Mesendoderm (in vitro differentiated cells): ENCODE measurements around the gene ZNF536.
"Not testable (repeated sequence)": the region's sequence is repeated elsewhere in the genome, so short reads cannot be mapped to it uniquely, and the experiment has no call there.

ENCODE experiments used
- DNase-seq: peaks from one replicate; pipeline ENCODE4 v3.0.0; 2013
- H2AK5ac ChIP-seq: 2 replicates; pipeline ENCODE4 v1.6.1; 2013; ENCODE audit warnings: low read length, inconsistent platforms
- H2BK120ac ChIP-seq: 2 replicates; pipeline ENCODE4 v1.6.1; 2013; ENCODE audit warnings: low read depth, mild to moderate bottlenecking, low read length, moderate library complexity, mixed read lengths
- H2BK15ac ChIP-seq: replicated peaks from 2 replicates; pipeline ENCODE4 v1.6.1; 2013; ENCODE audit warnings: low read depth, mild to moderate bottlenecking, moderate library complexity
- H2BK5ac ChIP-seq: 2 replicates; pipeline ENCODE4 v1.6.1; 2013; ENCODE audit warnings: low read length, inconsistent platforms
- H3K18ac ChIP-seq: 2 replicates; pipeline ENCODE4 v1.6.1; 2013; ENCODE audit warnings: mild to moderate bottlenecking, low read length, mixed read lengths
- H3K23ac ChIP-seq: one replicate; pipeline ENCODE4 v1.6.1; 2013; ENCODE audit warnings: low read length
- H3K27ac ChIP-seq: 2 replicates; pipeline ENCODE4 v1.5.1; 2013; ENCODE audit warnings: low read depth, mild to moderate bottlenecking, inconsistent platforms, low read length, moderate library complexity
- H3K27me3 ChIP-seq: 2 replicates; pipeline ENCODE4 v1.6.1; 2013; ENCODE audit warnings: low read length, control low read depth, mild to moderate bottlenecking, inconsistent platforms; ENCODE audit not compliant: insufficient read depth, poor library complexity
- H3K36me3 ChIP-seq: 2 replicates; pipeline ENCODE4 v1.6.1; 2013; ENCODE audit warnings: low read length, inconsistent platforms; ENCODE audit not compliant: control insufficient read depth, insufficient read depth
- H3K4ac ChIP-seq: one replicate; pipeline ENCODE4 v1.6.1; 2013; ENCODE audit warnings: low read depth, mild to moderate bottlenecking, low read length, moderate library complexity
- H3K4me1 ChIP-seq: 2 replicates; pipeline ENCODE4 v1.6.1; 2013; ENCODE audit warnings: low read depth, low read length, inconsistent platforms; ENCODE audit not compliant: control insufficient read depth
- H3K4me2 ChIP-seq: 2 replicates; pipeline ENCODE4 v1.6.1; 2013; ENCODE audit warnings: low read length
- H3K4me3 ChIP-seq: 2 replicates; pipeline ENCODE4 v1.5.1; 2013; ENCODE audit warnings: mild to moderate bottlenecking, low read length
- H3K56ac ChIP-seq: one replicate; pipeline ENCODE4 v1.6.1; 2013; ENCODE audit warnings: low read length
- H3K79me1 ChIP-seq: 2 replicates; pipeline ENCODE4 v1.6.1; 2013; ENCODE audit warnings: low read length, inconsistent platforms
- H3K79me2 ChIP-seq: 2 replicates; pipeline ENCODE4 v1.6.1; 2013; ENCODE audit warnings: mild to moderate bottlenecking, low read length; ENCODE audit not compliant: control insufficient read depth, insufficient read depth
- H3K9ac ChIP-seq: 2 replicates; pipeline ENCODE4 v1.6.1; 2013; ENCODE audit warnings: low read length, inconsistent platforms
- H4K5ac ChIP-seq: one replicate; pipeline ENCODE4 v1.6.1; 2013; ENCODE audit warnings: low read length
- H4K8ac ChIP-seq: one replicate; pipeline ENCODE4 v1.6.1; 2013; ENCODE audit warnings: low read depth, mild to moderate bottlenecking, control low read depth, low read length, moderate library complexity
- WGBS: extraction: QIAGEN DNeasy Blood & Tissue Kit; methylation state at CpG from one replicate; pipeline ENCODE4 v1.1.7; 2013; ENCODE audit warnings: low lambda C conversion rate, missing lambda C conversion rate; ENCODE audit not compliant: insufficient coverage; ENCODE audit errors: extremely low coverage; 5-methylcytosine and 5-hydroxymethylcytosine counted together

The ZNF536 gene

GRCh38 chr19:30459859-30460258, 87.7 kb downstream of the ZNF536 start:
- no peak overlapping the region for H4K5ac ChIP-seq
- whole genome bisulfite sequencing = no CpG with 5 or more reads among the region's 2 CpGs
- no peak overlapping the region for H2BK15ac ChIP-seq
- no peak overlapping the region for H2AK5ac ChIP-seq
- H3K27me3 ChIP-seq = no peaks in the 10 kb centered on the region
- no peaks in the 10 kb centered on the region for H3K79me2 ChIP-seq
- H3K4me2 ChIP-seq = no peak overlapping the region
- H4K8ac ChIP-seq = no peak overlapping the region
- no peak overlapping the region for H3K23ac ChIP-seq
- no peaks in the 10 kb centered on the region for H3K4me1 ChIP-seq
- H3K36me3 ChIP-seq = no peaks in the 10 kb centered on the region
- no peak overlapping the region for H2BK5ac ChIP-seq
- H3K79me1 ChIP-seq = no peaks in the 10 kb centered on the region
- no peak overlapping the region for H3K4ac ChIP-seq
- no peak for DNase-seq
- no peak overlapping the region for H3K9ac ChIP-seq
- H3K27ac ChIP-seq = no peak overlapping the region
- H3K18ac ChIP-seq = no peak overlapping the region
- H3K56ac ChIP-seq = no peak overlapping the region
- H3K4me3 ChIP-seq = no peak overlapping the region
- H2BK120ac ChIP-seq = no peak overlapping the region

GRCh38 chr19:30464162-30464561, 92.0 kb downstream of the ZNF536 start:
- Histone ChIP-seq H3K4ac (no peak overlapping the region), H3K23ac (no peak overlapping the region), H3K4me1 (no peaks in the 10 kb centered on the region), H3K4me2 (no peak overlapping the region), H3K4me3 (no peak overlapping the region), H3K27me3 (no peaks in the 10 kb centered on the region), H4K8ac (no peak overlapping the region), H3K56ac (no peak overlapping the region), H3K79me2 (no peaks in the 10 kb centered on the region), H3K27ac (no peak overlapping the region), H2BK5ac (no peak overlapping the region), H3K36me3 (no peaks in the 10 kb centered on the region), H2BK120ac (no peak overlapping the region), H3K18ac (no peak overlapping the region), H3K79me1 (no peaks in the 10 kb centered on the region), H4K5ac (no peak overlapping the region), H3K9ac (no peak overlapping the region), H2BK15ac (no peak overlapping the region), H2AK5ac (no peak overlapping the region)
- WGBS = no CpG with 5 or more reads among the region's 8 CpGs
- no peak for DNase-seq

- not testable (repeated sequence) for H3K56ac ChIP-seq, H3K4me2 ChIP-seq, H3K9ac ChIP-seq, H3K4ac ChIP-seq, H3K18ac ChIP-seq, H3K4me3 ChIP-seq, H2BK15ac ChIP-seq, H3K79me1 ChIP-seq, H3K36me3 ChIP-seq, H3K27me3 ChIP-seq, H3K27ac ChIP-seq, DNase-seq, H2BK5ac ChIP-seq, H2BK120ac ChIP-seq, H2AK5ac ChIP-seq, H4K8ac ChIP-seq, H3K4me1 ChIP-seq, H3K23ac ChIP-seq, H4K5ac ChIP-seq, H3K79me2 ChIP-seq
- WGBS = no CpG with 5 or more reads among the region's 4 CpGs
Observed at GRCh38 chr19:30466598-30466997, 94.4 kb downstream of the ZNF536 start.

- no peak overlapping the region for H3K27ac ChIP-seq
- no peaks in the 10 kb centered on the region for H3K79me2 ChIP-seq
- H3K4me3 ChIP-seq = no peak overlapping the region
- no peak overlapping the region for H3K4ac ChIP-seq
- H3K18ac ChIP-seq = no peak overlapping the region
- no peaks in the 10 kb centered on the region for H3K4me1 ChIP-seq
- no peaks in the 10 kb centered on the region for H3K27me3 ChIP-seq
- no peak overlapping the region for H4K8ac ChIP-seq
- H2BK120ac ChIP-seq = no peak overlapping the region
- H4K5ac ChIP-seq = no peak overlapping the region
- H2BK15ac ChIP-seq = no peak overlapping the region
- DNase-seq = no peak
- no peaks in the 10 kb centered on the region for H3K79me1 ChIP-seq
- no CpG with 5 or more reads among the region's 4 CpGs for WGBS
- H3K23ac ChIP-seq = no peak overlapping the region
- H3K36me3 ChIP-seq = no peaks in the 10 kb centered on the region
- no peak overlapping the region for H2AK5ac ChIP-seq
- H3K4me2 ChIP-seq = no peak overlapping the region
- H2BK5ac ChIP-seq = no peak overlapping the region
- no peak overlapping the region for H3K9ac ChIP-seq
- H3K56ac ChIP-seq = no peak overlapping the region
Observed at GRCh38 chr19:30467239-30467638, 95.1 kb downstream of the ZNF536 start.

- H3K27me3 ChIP-seq = no peaks in the 10 kb centered on the region
- H2BK5ac ChIP-seq = no peak overlapping the region
- no peaks in the 10 kb centered on the region for H3K79me2 ChIP-seq
- H2BK15ac ChIP-seq = no peak overlapping the region
- no peaks in the 10 kb centered on the region for H3K36me3 ChIP-seq
- H3K27ac ChIP-seq = no peak overlapping the region
- no peak overlapping the region for H3K4me3 ChIP-seq
- no peak overlapping the region for H3K4ac ChIP-seq
- H4K5ac ChIP-seq = no peak overlapping the region
- no peak overlapping the region for H3K18ac ChIP-seq
- H2BK120ac ChIP-seq = no peak overlapping the region
- H3K4me1 ChIP-seq = no peaks in the 10 kb centered on the region
- no peaks in the 10 kb centered on the region for H3K79me1 ChIP-seq
- no peak overlapping the region for H3K4me2 ChIP-seq
- H4K8ac ChIP-seq = no peak overlapping the region
- DNase-seq = no peak
- no peak overlapping the region for H3K23ac ChIP-seq
- H2AK5ac ChIP-seq = no peak overlapping the region
- no peak overlapping the region for H3K56ac ChIP-seq
- no CpG with 5 or more reads among the region's 5 CpGs for WGBS
- no peak overlapping the region for H3K9ac ChIP-seq
Observed at GRCh38 chr19:30469774-30470173, 97.6 kb downstream of the ZNF536 start.

- Histone ChIP-seq H3K79me2 (no peaks in the 10 kb centered on the region), H2BK15ac (no peak overlapping the region), H3K4me1 (no peaks in the 10 kb centered on the region), H2BK120ac (no peak overlapping the region), H3K36me3 (no peaks in the 10 kb centered on the region), H3K4me3 (no peak overlapping the region), H4K8ac (no peak overlapping the region), H2BK5ac (no peak overlapping the region), H4K5ac (no peak overlapping the region), H3K23ac (no peak overlapping the region), H3K9ac (no peak overlapping the region), H3K56ac (no peak overlapping the region), H2AK5ac (no peak overlapping the region), H3K79me1 (no peaks in the 10 kb centered on the region), H3K4ac (no peak overlapping the region), H3K4me2 (no peak overlapping the region), H3K18ac (no peak overlapping the region), H3K27ac (no peak overlapping the region), H3K27me3 (no peaks in the 10 kb centered on the region)
- WGBS = no CpG with 5 or more reads among the region's 4 CpGs
- no peak for DNase-seq
Observed at GRCh38 chr19:30471441-30471840, 99.3 kb downstream of the ZNF536 start.
